ENCODE data around the gene TSPAN5.

TSPAN5 gene

GRCh38 chr4:98577956-98578355 is 80.5 kb downstream of the TSPAN5 start:
- no peak for ATAC-seq
- no peak for TF ChIP-seq ARNTL (CRISPR knock-in tag; IDR thresholded peaks at IDR 0.05; ENCODE audit: borderline replicate concordance, low read depth)

- TF ChIP-seq SNAI2 (CRISPR knock-in tag; IDR thresholded peaks at IDR 0.05) (no peak), POU6F1 (CRISPR knock-in tag; IDR thresholded peaks at IDR 0.05; ENCODE audit: borderline replicate concordance, low read depth) (no peak), ZNF8 (CRISPR knock-in tag; IDR thresholded peaks at IDR 0.05) (no peak), CREB5 (CRISPR knock-in tag; IDR thresholded peaks at IDR 0.05; ENCODE audit: low read depth) (no peak), ARNTL (CRISPR knock-in tag; IDR thresholded peaks at IDR 0.05; ENCODE audit: borderline replicate concordance, low read depth) (no peak), TCF4 (CRISPR knock-in tag; IDR thresholded peaks at IDR 0.05; ENCODE audit: borderline replicate concordance) (no peak), ZFP3 (CRISPR knock-in tag; IDR thresholded peaks at IDR 0.05) (no peak), ZNF565 (CRISPR knock-in tag; conservative IDR thresholded peaks at IDR 0.05; ENCODE audit: low read depth) (no peak), CSRNP3 (CRISPR knock-in tag; IDR thresholded peaks at IDR 0.05) (no peak), TOX (CRISPR knock-in tag; IDR thresholded peaks at IDR 0.05; ENCODE audit: borderline replicate concordance) (no peak)
- no peak for ATAC-seq
Measured at GRCh38 chr4:98574816-98575215, 83.6 kb downstream of the TSPAN5 start.

DNA sequence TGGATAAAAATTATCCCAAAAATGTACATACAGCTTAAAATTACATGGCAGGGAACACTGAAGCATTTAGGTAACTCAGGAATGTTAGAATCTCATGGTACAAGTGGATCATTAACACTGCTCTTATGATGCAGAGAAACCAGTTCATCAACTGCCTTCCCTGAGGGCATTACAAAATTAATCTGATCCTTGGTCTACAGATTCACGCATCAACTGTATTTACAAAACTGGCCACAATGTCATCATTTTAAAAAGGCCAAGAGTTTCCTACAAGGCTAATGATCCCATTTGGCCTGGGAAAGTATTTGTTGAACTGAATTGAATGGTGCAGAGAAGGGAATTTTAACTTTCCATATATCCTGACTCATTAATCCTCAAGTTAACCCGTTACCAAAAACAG is 84.6 kb downstream of the TSPAN5 start:
- no peak for ATAC-seq
- TF ChIP-seq BACH2 (CRISPR knock-in tag; IDR thresholded peaks at IDR 0.05; ENCODE audit: borderline replicate concordance) (no peak), ZNF8 (CRISPR knock-in tag; IDR thresholded peaks at IDR 0.05) (no peak), PPARA (CRISPR knock-in tag; IDR thresholded peaks at IDR 0.05; ENCODE audit: borderline replicate concordance) (no peak), ZFP3 (CRISPR knock-in tag; IDR thresholded peaks at IDR 0.05) (no peak), CREB5 (CRISPR knock-in tag; IDR thresholded peaks at IDR 0.05; ENCODE audit: low read depth) (no peak), ZNF565 (CRISPR knock-in tag; conservative IDR thresholded peaks at IDR 0.05; ENCODE audit: low read depth) (no peak), OSR1 (CRISPR knock-in tag; IDR thresholded peaks at IDR 0.05) (no peak), ZNF70 (CRISPR knock-in tag; IDR thresholded peaks at IDR 0.05) (no peak), GLIS3 (CRISPR knock-in tag; IDR thresholded peaks at IDR 0.05) (no peak), CSDC2 (CRISPR knock-in tag; IDR thresholded peaks at IDR 0.05) (no peak), ZC3H10 (CRISPR knock-in tag; IDR thresholded peaks at IDR 0.05) (no peak), RARB (CRISPR knock-in tag; IDR thresholded peaks at IDR 0.05) (no peak), POU6F1 (CRISPR knock-in tag; IDR thresholded peaks at IDR 0.05; ENCODE audit: borderline replicate concordance, low read depth) (no peak), CSRNP3 (CRISPR knock-in tag; IDR thresholded peaks at IDR 0.05) (no peak), TCF4 (CRISPR knock-in tag; IDR thresholded peaks at IDR 0.05; ENCODE audit: borderline replicate concordance) (no peak)
- TF ChIP-seq, protein P1, sequence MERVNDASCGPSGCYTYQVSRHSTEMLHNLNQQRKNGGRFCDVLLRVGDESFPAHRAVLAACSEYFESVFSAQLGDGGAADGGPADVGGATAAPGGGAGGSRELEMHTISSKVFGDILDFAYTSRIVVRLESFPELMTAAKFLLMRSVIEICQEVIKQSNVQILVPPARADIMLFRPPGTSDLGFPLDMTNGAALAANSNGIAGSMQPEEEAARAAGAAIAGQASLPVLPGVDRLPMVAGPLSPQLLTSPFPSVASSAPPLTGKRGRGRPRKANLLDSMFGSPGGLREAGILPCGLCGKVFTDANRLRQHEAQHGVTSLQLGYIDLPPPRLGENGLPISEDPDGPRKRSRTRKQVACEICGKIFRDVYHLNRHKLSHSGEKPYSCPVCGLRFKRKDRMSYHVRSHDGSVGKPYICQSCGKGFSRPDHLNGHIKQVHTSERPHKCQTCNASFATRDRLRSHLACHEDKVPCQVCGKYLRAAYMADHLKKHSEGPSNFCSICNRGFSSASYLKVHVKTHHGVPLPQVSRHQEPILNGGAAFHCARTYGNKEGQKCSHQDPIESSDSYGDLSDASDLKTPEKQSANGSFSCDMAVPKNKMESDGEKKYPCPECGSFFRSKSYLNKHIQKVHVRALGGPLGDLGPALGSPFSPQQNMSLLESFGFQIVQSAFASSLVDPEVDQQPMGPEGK (CRISPR knock-in tag; IDR thresholded peaks at IDR 0.05; ENCODE audit: borderline replicate concordance), result no peak
- TF ChIP-seq, protein P2, sequence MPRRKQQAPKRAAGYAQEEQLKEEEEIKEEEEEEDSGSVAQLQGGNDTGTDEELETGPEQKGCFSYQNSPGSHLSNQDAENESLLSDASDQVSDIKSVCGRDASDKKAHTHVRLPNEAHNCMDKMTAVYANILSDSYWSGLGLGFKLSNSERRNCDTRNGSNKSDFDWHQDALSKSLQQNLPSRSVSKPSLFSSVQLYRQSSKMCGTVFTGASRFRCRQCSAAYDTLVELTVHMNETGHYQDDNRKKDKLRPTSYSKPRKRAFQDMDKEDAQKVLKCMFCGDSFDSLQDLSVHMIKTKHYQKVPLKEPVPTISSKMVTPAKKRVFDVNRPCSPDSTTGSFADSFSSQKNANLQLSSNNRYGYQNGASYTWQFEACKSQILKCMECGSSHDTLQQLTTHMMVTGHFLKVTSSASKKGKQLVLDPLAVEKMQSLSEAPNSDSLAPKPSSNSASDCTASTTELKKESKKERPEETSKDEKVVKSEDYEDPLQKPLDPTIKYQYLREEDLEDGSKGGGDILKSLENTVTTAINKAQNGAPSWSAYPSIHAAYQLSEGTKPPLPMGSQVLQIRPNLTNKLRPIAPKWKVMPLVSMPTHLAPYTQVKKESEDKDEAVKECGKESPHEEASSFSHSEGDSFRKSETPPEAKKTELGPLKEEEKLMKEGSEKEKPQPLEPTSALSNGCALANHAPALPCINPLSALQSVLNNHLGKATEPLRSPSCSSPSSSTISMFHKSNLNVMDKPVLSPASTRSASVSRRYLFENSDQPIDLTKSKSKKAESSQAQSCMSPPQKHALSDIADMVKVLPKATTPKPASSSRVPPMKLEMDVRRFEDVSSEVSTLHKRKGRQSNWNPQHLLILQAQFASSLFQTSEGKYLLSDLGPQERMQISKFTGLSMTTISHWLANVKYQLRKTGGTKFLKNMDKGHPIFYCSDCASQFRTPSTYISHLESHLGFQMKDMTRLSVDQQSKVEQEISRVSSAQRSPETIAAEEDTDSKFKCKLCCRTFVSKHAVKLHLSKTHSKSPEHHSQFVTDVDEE (CRISPR knock-in tag; IDR thresholded peaks at IDR 0.05), result no peak

All from SK-N-SH treated with all-trans-retinoic acid at 6 μM for 48 hours (cell line).